GM23338 (cell line): ENCODE results near the gene SHISA9. TPM values are rescaled to one million over a fixed set of nuclear protein-coding genes. Genes with fewer than 3 reads are reported as not detected.

Experiments used
- ATAC-seq: fragments of 200-7000 bp; cut with Tn5 transposase; 3 replicates; pipeline ENCODE4 v1.9.1; 2020
- DNase-seq: peaks from one replicate; pipeline ENCODE4 v3.0.0-alpha.2; 2015; ENCODE audit warnings: low spot score
- H2AFZ ChIP-seq: fragments of 200-600 bp; sonication (generic); 2 replicates; pipeline ENCODE4 v1.8.0; 2016; ENCODE audit warnings: antibody characterized with exemption, mild to moderate bottlenecking, moderate library complexity
- H3F3A ChIP-seq: fragments of 200-600 bp; sonication (generic); replicated peaks from 2 replicates; pipeline ENCODE4 v1.8.0; 2017; ENCODE audit warnings: antibody characterized with exemption, mixed run types, low read depth
- H3K27ac ChIP-seq: fragments of 200-600 bp; sonication (generic); 2 replicates; pipeline ENCODE4 v1.6.1; 2016; ENCODE audit warnings: low read depth
- H3K27me3 ChIP-seq: fragments of 200-600 bp; sonication (generic); 2 replicates; pipeline ENCODE4 v1.8.0; 2016; ENCODE audit warnings: mild to moderate bottlenecking, mixed run types, moderate library complexity; ENCODE audit not compliant: insufficient read depth
- H3K36me3 ChIP-seq: fragments of 200-600 bp; sonication (generic); 2 replicates; pipeline ENCODE4 v1.8.0; 2016; ENCODE audit warnings: mild to moderate bottlenecking; ENCODE audit not compliant: insufficient read depth
- H3K4me1 ChIP-seq: fragments of 200-600 bp; sonication (generic); 2 replicates; pipeline ENCODE4 v1.8.0; 2016; ENCODE audit warnings: mild to moderate bottlenecking, moderate library complexity; ENCODE audit not compliant: insufficient read depth
- H3K4me2 ChIP-seq: fragments of 200-600 bp; sonication (generic); 2 replicates; pipeline ENCODE4 v1.7.1; 2017; ENCODE audit warnings: mixed run types
- H3K4me3 ChIP-seq: fragments of 200-600 bp; sonication (generic); 2 replicates; pipeline ENCODE4 v1.6.1; 2016; ENCODE audit warnings: mixed run types
- H3K79me2 ChIP-seq: fragments of 200-600 bp; sonication (generic); replicated peaks from 2 replicates; pipeline ENCODE4 v1.8.0; 2017; ENCODE audit warnings: mild to moderate bottlenecking; ENCODE audit not compliant: insufficient read depth
- H3K9me2 ChIP-seq: fragments of 200-600 bp; sonication (generic); 2 replicates; pipeline ENCODE4 v1.8.0; 2017; ENCODE audit not compliant: insufficient read depth
- H4K20me1 ChIP-seq: fragments of 200-600 bp; sonication (generic); replicated peaks from 2 replicates; pipeline ENCODE4 v1.8.0; 2017; ENCODE audit warnings: mild to moderate bottlenecking; ENCODE audit not compliant: insufficient read depth
- H3K27ac Mint-ChIP-seq: 2 replicates; pipeline ENCODE4 v1.8.0; 2020; ENCODE audit warnings: inconsistent platforms, mild to moderate bottlenecking, moderate library complexity, mixed read lengths
- H3K27me3 Mint-ChIP-seq: 3 replicates; pipeline ENCODE4 v1.8.0; 2022; ENCODE audit warnings: low read depth, mild to moderate bottlenecking, moderate library complexity, mixed read lengths, inconsistent platforms; ENCODE audit not compliant: insufficient read depth, poor library complexity
- H3K36me3 Mint-ChIP-seq: 3 replicates; pipeline ENCODE4 v1.8.0; 2021; ENCODE audit warnings: low read depth, mild to moderate bottlenecking, inconsistent platforms, moderate library complexity, mixed read lengths
- H3K4me1 Mint-ChIP-seq: 3 replicates; pipeline ENCODE4 v1.8.0; 2020; ENCODE audit warnings: mild to moderate bottlenecking, inconsistent platforms, mixed read lengths
- H3K4me3 Mint-ChIP-seq: 3 replicates; pipeline ENCODE4 v1.8.0; 2021; ENCODE audit warnings: moderate library complexity, mild to moderate bottlenecking, inconsistent platforms, mixed read lengths
- H3K9me3 Mint-ChIP-seq: 3 replicates; pipeline ENCODE4 v1.8.0; 2020; ENCODE audit warnings: moderate library complexity, mild to moderate bottlenecking, inconsistent platforms, mixed read lengths
- CTCF ChIP-seq, 2 experiments: fragments of 200-600 bp in 1 of 2; sonication (generic) in 1 of 2; conservative IDR thresholded peaks; 2 replicates each; pipeline versions ENCODE4 v1.5.1 to v1.6.1; 2016 to 2017; ENCODE audit warnings: antibody characterized with exemption in 2 of 2, low read depth in 2 of 2, mild to moderate bottlenecking in 2 of 2, moderate library complexity in 1 of 2
- ETS1 ChIP-seq: IDR thresholded peaks from 2 replicates; pipeline ENCODE4 v1.6.1; 2016; ENCODE audit warnings: antibody characterized with exemption
- EZH2phosphoT487 ChIP-seq: fragments of 200-600 bp; sonication (generic); IDR thresholded peaks from one replicate; pipeline ENCODE4 v1.8.1; 2018; ENCODE audit warnings: antibody characterized with exemption; ENCODE audit not compliant: unreplicated experiment
- JUNB ChIP-seq: IDR thresholded peaks from one replicate; pipeline ENCODE4 v1.6.1; 2016; ENCODE audit warnings: antibody characterized with exemption; ENCODE audit not compliant: unreplicated experiment
- NANOG ChIP-seq: IDR thresholded peaks from 2 replicates; pipeline ENCODE4 v1.6.1; 2016; ENCODE audit warnings: antibody characterized with exemption, borderline replicate concordance
- POLR2AphosphoS5 ChIP-seq: IDR thresholded peaks from 2 replicates; pipeline ENCODE4 v1.6.1; 2016; ENCODE audit warnings: antibody characterized with exemption, low read depth
- REST ChIP-seq: IDR thresholded peaks from one replicate; pipeline ENCODE4 v1.6.1; 2018; ENCODE audit warnings: antibody characterized with exemption; ENCODE audit not compliant: unreplicated experiment
- STAT1 ChIP-seq: IDR thresholded peaks from one replicate; pipeline ENCODE4 v1.6.1; 2016; ENCODE audit warnings: antibody characterized with exemption; ENCODE audit not compliant: unreplicated experiment
- ZNF114 ChIP-seq: fragments of 250-450 bp; sonication (Bioruptor Pico); IDR thresholded peaks from 2 replicates; pipeline ENCODE4 v1.5.0; 2020; ENCODE audit warnings: mild to moderate bottlenecking, moderate library complexity
- polyA plus RNA-seq: library from polyadenylated mRNA; unstranded; fragments of >200 nt; fragmentation: Nextera tagmentation; extraction: Ambion mirVana; gene quantifications from 2 replicates; pipeline ENCODE4 v1.2.1, GENCODE V29; 2016
- total RNA-seq: library from RNA; depleted of rRNA; stranded (reverse); fragments of >200 nt; shearing (Covaris generic); gene quantifications from 2 replicates; pipeline ENCODE4 v1.2.3, GENCODE V29; 2014

Gene SHISA9
- total and polyA plus RNA-seq, 2 experiments from 2014 or later: 10.4 to 45.6 TPM

- TF ChIP-seq POLR2AphosphoS5: no peak
- no peak for TF ChIP-seq ZNF114 (CRISPR knock-in tag)
- TF ChIP-seq STAT1: no peak
- TF ChIP-seq REST: no peak
- TF ChIP-seq JUNB: no peak
- Mint-ChIP-seq H3K9me3 (peaks cover 17% of the 10 kb centered on the region; the same call in 2 of the 3 replicates), H3K27ac (no peak overlapping the region), H3K27me3 (peaks cover 3% of the 10 kb centered on the region), H3K4me3 (no peak overlapping the region), H3K4me1 (peaks cover 37% of the 10 kb centered on the region), H3K36me3 (peaks cover 14% of the 10 kb centered on the region; the same call in 2 of the 3 replicates)
- H4K20me1 ChIP-seq: no peaks in the 10 kb centered on the region
- H3K9me2 ChIP-seq: 0 out of 2 replicates have a peak, but pooled peaks cover 4% of the 10 kb centered on the region
- no peaks in the 10 kb centered on the region for H3K27me3 ChIP-seq
- ATAC-seq: no peak
- H3K4me3 ChIP-seq: no peak overlapping the region
- peaks cover 47% of the 10 kb centered on the region for H3K79me2 ChIP-seq
- H3K36me3 ChIP-seq: no peaks in the 10 kb centered on the region
- no peak overlapping the region for H3K27ac ChIP-seq
- H3K4me2 ChIP-seq: no peak overlapping the region
- H3F3A ChIP-seq: no peaks in the 10 kb centered on the region
- DNase-seq: no peak
- H2AFZ ChIP-seq: no peak overlapping the region
- peaks cover 52% of the 10 kb centered on the region for H3K4me1 ChIP-seq
Measured at GRCh38 chr16:13123991-13124390, 222.6 kb downstream of the SHISA9 start.

- no peak for ATAC-seq
- H3F3A ChIP-seq: no peaks in the 10 kb centered on the region
- H3K4me2 ChIP-seq: no peak overlapping the region
- H3K27me3 ChIP-seq: no peaks in the 10 kb centered on the region
- DNase-seq: no peak
- peaks cover 14% of the 10 kb centered on the region; the same call in 2 of the 3 replicates for H3K36me3 Mint-ChIP-seq
- H4K20me1 ChIP-seq: 0 out of 2 replicates have a peak, but pooled peaks cover 4% of the 10 kb centered on the region
- H3K4me1 Mint-ChIP-seq: peaks cover 35% of the 10 kb centered on the region
- no peaks in the 10 kb centered on the region for H3K36me3 ChIP-seq
- no peak overlapping the region for H3K27ac ChIP-seq
- peaks cover 3% of the 10 kb centered on the region for H3K27me3 Mint-ChIP-seq
- 0 out of 2 replicates have a peak, but pooled peaks cover 4% of the 10 kb centered on the region for H3K9me2 ChIP-seq
- no peak overlapping the region for H3K27ac Mint-ChIP-seq
- TF ChIP-seq STAT1: no peak
- TF ChIP-seq JUNB: no peak
- no peak for TF ChIP-seq POLR2AphosphoS5
- TF ChIP-seq ETS1: no peak
- no peak for TF ChIP-seq NANOG
- no peak for TF ChIP-seq EZH2phosphoT487
- no peak for TF ChIP-seq CTCF (conservative IDR thresholded peaks at IDR 0.05; ENCODE audit: low read depth in 2 of 2)
- peaks cover 17% of the 10 kb centered on the region; the same call in 2 of the 3 replicates for H3K9me3 Mint-ChIP-seq
- H3K4me3 ChIP-seq: no peak overlapping the region
- H3K4me3 Mint-ChIP-seq: no peak overlapping the region
- H2AFZ ChIP-seq: no peak overlapping the region
- peaks cover 27% of the 10 kb centered on the region for H3K4me1 ChIP-seq
- H3K79me2 ChIP-seq: peaks cover 50% of the 10 kb centered on the region
Measured at GRCh38 chr16:13127144-13127543, 225.7 kb downstream of the SHISA9 start.
